Bone marrow (tissue), 2 donors: ENCODE data around the gene NDUFC1.
"Not testable (repeated sequence)": the region's sequence is repeated elsewhere in the genome, so short reads cannot be mapped to it uniquely, and the experiment has no call there.

Experiments
- DNase-seq, 2 donors: peaks; one replicate each; lab custom pipeline; 2025; lab: John Stamatoyannopoulos, UW

Gene NDUFC1

GRCh38 chr4:139297001-139297410 lies 5.3 kb downstream of the NDUFC1 start:
- DNase-seq: no peak

- DNase-seq: no peak
Observed at GRCh38 chr4:139295942-139296299, 6.4 kb downstream of the NDUFC1 start.

- peak; percentile 94 to 98 for DNase-seq
Observed at GRCh38 chr4:139295206-139295941, 6.9 kb downstream of the NDUFC1 start.

GRCh38 chr4:139286186-139286698 lies 16.0 kb downstream of the NDUFC1 start:
- no peak for DNase-seq

- DNase-seq: no peak
Observed at GRCh38 chr4:139282721-139283075, 19.6 kb downstream of the NDUFC1 start.

- no peak for DNase-seq
Observed at GRCh38 chr4:139282065-139282720, 20.1 kb downstream of the NDUFC1 start.

- DNase-seq: peak in 1 of 2 donors; percentile 9
Observed at GRCh38 chr4:139279760-139280620, 22.3 kb downstream of the NDUFC1 start, which contains the start of gene MGARP. Gene MGARP (minus strand): TSS chr4:139280225. CDS start chr4:139280158, 67 bp downstream.

- peak in 1 of 2 donors; percentile 3 for DNase-seq
Observed at GRCh38 chr4:139278912-139279759, 23.1 kb downstream of the NDUFC1 start.

GRCh38 chr4:139278485-139278884 lies 23.8 kb downstream of the NDUFC1 start:
- no peak for DNase-seq

GRCh38 chr4:139275281-139275735 lies 27.0 kb downstream of the NDUFC1 start:
- DNase-seq: no peak

GRCh38 chr4:139274790-139275189 lies 27.5 kb downstream of the NDUFC1 start:
- no peak for DNase-seq

- no peak for DNase-seq
Observed at GRCh38 chr4:139273835-139274234, 28.4 kb downstream of the NDUFC1 start.

GRCh38 chr4:139267301-139267700 lies 35.0 kb downstream of the NDUFC1 start:
- no peak for DNase-seq

GRCh38 chr4:139266583-139267257 lies 35.6 kb downstream of the NDUFC1 start:
- DNase-seq: peak; percentile 15 to 70

- no peak for DNase-seq
Observed at GRCh38 chr4:139266208-139266582, 36.1 kb downstream of the NDUFC1 start.

GRCh38 chr4:139265654-139266053 lies 36.6 kb downstream of the NDUFC1 start:
- no peak for DNase-seq

GRCh38 chr4:139256349-139256748 lies 45.9 kb downstream of the NDUFC1 start:
- no peak for DNase-seq

- not testable (repeated sequence) for DNase-seq
Observed at GRCh38 chr4:139255581-139255980, 46.7 kb downstream of the NDUFC1 start.

GRCh38 chr4:139253713-139254112 lies 48.6 kb downstream of the NDUFC1 start:
- no peak for DNase-seq

GRCh38 chr4:139253046-139253445 lies 49.2 kb downstream of the NDUFC1 start:
- DNase-seq: no peak
